GM12891 (cell line): ENCODE data around the gene RBM19.

Source experiments
- DNase-seq: peaks from one replicate; pipeline ENCODE4 v3.0.0; 2011; ENCODE audit warnings: low spot score; ENCODE audit not compliant: insufficient read length
- FAIRE-seq: peaks from 2 replicates; lab custom pipeline; 2011; peaks lifted over from hg19 to GRCh38; lab: Jason Lieb, UNC
- PAX5 ChIP-seq: IDR thresholded peaks from 2 replicates; pipeline ENCODE4 v1.6.1; 2011; ENCODE audit warnings: low read length, moderate library complexity, mild to moderate bottlenecking; ENCODE audit not compliant: insufficient read depth, severe bottlenecking
- POLR2A ChIP-seq: IDR thresholded peaks from 2 replicates; pipeline ENCODE4 v1.6.1; 2011; ENCODE audit warnings: low read depth, low read length, control low read depth
- POLR2AphosphoS5 ChIP-seq: IDR thresholded peaks from 2 replicates; pipeline ENCODE4 v1.6.1; 2011; ENCODE audit warnings: low read depth, low read length, control low read depth
- POU2F2 ChIP-seq: IDR thresholded peaks from 2 replicates; pipeline ENCODE4 v1.6.1; 2011; ENCODE audit warnings: low read depth, mild to moderate bottlenecking, control low read depth, low read length, moderate library complexity
- SPI1 ChIP-seq: IDR thresholded peaks from 2 replicates; pipeline ENCODE4 v1.6.1; 2011; ENCODE audit warnings: low read depth, low read length, control low read depth
- TAF1 ChIP-seq: IDR thresholded peaks from 2 replicates; pipeline ENCODE4 v1.6.1; 2011; ENCODE audit warnings: low read depth, low read length, control low read depth

RBM19 gene

GRCh38 chr12:113788020-113788856 lies 177.9 kb downstream of the RBM19 start:
- TF ChIP-seq POLR2AphosphoS5 = no peak
- TF ChIP-seq POU2F2 = no peak
- no peak for TF ChIP-seq POLR2A
- TF ChIP-seq PAX5 = no peak
- no peak for TF ChIP-seq SPI1
- no peak for TF ChIP-seq TAF1
- no peak for FAIRE-seq
- DNase-seq = no peak

- TF ChIP-seq POLR2A = no peak
- no peak for TF ChIP-seq POLR2AphosphoS5
- TF ChIP-seq PAX5 = no peak
- TF ChIP-seq POU2F2 = no peak
- no peak for TF ChIP-seq SPI1
- no peak for TF ChIP-seq TAF1
- DNase-seq (no peak), FAIRE-seq (no peak)
Observed at GRCh38 chr12:113786107-113786506, 180.0 kb downstream of the RBM19 start.

- no peak for FAIRE-seq
- no peak for DNase-seq
- TF ChIP-seq TAF1 (no peak), SPI1 (no peak), PAX5 (no peak), POLR2A (no peak), POU2F2 (no peak), POLR2AphosphoS5 (no peak)
Observed at GRCh38 chr12:113783811-113784210, 182.3 kb downstream of the RBM19 start.

GRCh38 chr12:113782873-113783272 lies 183.3 kb downstream of the RBM19 start:
- no peak for FAIRE-seq
- TF ChIP-seq POLR2AphosphoS5 (no peak), PAX5 (no peak), POU2F2 (no peak), SPI1 (no peak), POLR2A (no peak), TAF1 (no peak)

GRCh38 chr12:113781415-113782198 lies 184.5 kb downstream of the RBM19 start:
- FAIRE-seq (no peak), DNase-seq (no peak)
- no peak for TF ChIP-seq POLR2A
- no peak for TF ChIP-seq TAF1
- TF ChIP-seq PAX5 = no peak
- TF ChIP-seq SPI1 = no peak
- TF ChIP-seq POLR2AphosphoS5 = no peak
- no peak for TF ChIP-seq POU2F2

More at GRCh38 chr12:113782873-113783272, 183.3 kb downstream of the RBM19 start:
- DNase-seq = no peak

- no peak for DNase-seq
- FAIRE-seq = no peak
Observed at GRCh38 chr12:113779774-113780173, 186.4 kb downstream of the RBM19 start.

GRCh38 chr12:113778432-113779132 lies 187.5 kb downstream of the RBM19 start:
- no peak for TF ChIP-seq SPI1
- DNase-seq (no peak), FAIRE-seq (no peak)

More at GRCh38 chr12:113779774-113780173, 186.4 kb downstream of the RBM19 start:
- no peak for TF ChIP-seq POLR2A
- TF ChIP-seq POU2F2 = no peak
- no peak for TF ChIP-seq PAX5
- TF ChIP-seq TAF1 = no peak
- TF ChIP-seq SPI1 = no peak
- TF ChIP-seq POLR2AphosphoS5 = no peak

- DNase-seq (no peak), FAIRE-seq (no peak)
- TF ChIP-seq POU2F2 = no peak
Observed at GRCh38 chr12:113777751-113778150, 188.4 kb downstream of the RBM19 start.

GRCh38 chr12:113776536-113776935 lies 189.6 kb downstream of the RBM19 start:
- DNase-seq (no peak), FAIRE-seq (no peak)
- TF ChIP-seq TAF1 (no peak), POU2F2 (no peak), POLR2A (no peak), POLR2AphosphoS5 (no peak), SPI1 (no peak), PAX5 (no peak)
